Measurements from ENCODE around the gene GATA6.

The GATA6 gene

GRCh38 chr18:22164337-22165048 lies 4.9 kb upstream of the GATA6 start:
- H3K4me3 ChIP-seq (ENCODE audit: low read depth, low read length): no peak overlapping the region
- TF ChIP-seq CTCF (IDR thresholded peaks at IDR 0.05; ENCODE audit: low read depth, low read length) (no peak), MYC (IDR thresholded peaks at IDR 0.05; ENCODE audit: low read depth, low read length) (no peak), POLR2A (IDR thresholded peaks at IDR 0.05; ENCODE audit: extremely low read depth, insufficient read length) (no peak), MAX (IDR thresholded peaks at IDR 0.05; ENCODE audit: low read depth, low read length) (no peak)
- DNase-seq (ENCODE audit: low read depth): no peak

- no peak for DNase-seq (ENCODE audit: low read depth)
- no peak overlapping the region for H3K4me3 ChIP-seq (ENCODE audit: low read depth, low read length)
- no peak for TF ChIP-seq MYC (IDR thresholded peaks at IDR 0.05; ENCODE audit: low read depth, low read length)
- TF ChIP-seq MAX (IDR thresholded peaks at IDR 0.05; ENCODE audit: low read depth, low read length): no peak
- TF ChIP-seq CTCF (IDR thresholded peaks at IDR 0.05; ENCODE audit: low read depth, low read length): no peak
- TF ChIP-seq POLR2A (IDR thresholded peaks at IDR 0.05; ENCODE audit: extremely low read depth, insufficient read length): no peak
Observed at GRCh38 chr18:22165049-22165602, 4.3 kb upstream of the GATA6 start.

- TF ChIP-seq MYC (IDR thresholded peaks at IDR 0.05; ENCODE audit: low read depth, low read length) (no peak), POLR2A (IDR thresholded peaks at IDR 0.05; ENCODE audit: extremely low read depth, insufficient read length) (no peak), MAX (IDR thresholded peaks at IDR 0.05; ENCODE audit: low read depth, low read length) (no peak), CTCF (IDR thresholded peaks at IDR 0.05; ENCODE audit: low read depth, low read length) (no peak)
- H3K4me3 ChIP-seq (ENCODE audit: low read depth, low read length): no peak overlapping the region
- no peak for DNase-seq (ENCODE audit: low read depth)
Observed at GRCh38 chr18:22165603-22166068, 3.8 kb upstream of the GATA6 start.

GRCh38 chr18:22166069-22166950 lies 3.1 kb upstream of the GATA6 start:
- no peak for TF ChIP-seq CTCF (IDR thresholded peaks at IDR 0.05; ENCODE audit: low read depth, low read length)
- DNase-seq (ENCODE audit: low read depth): no peak
- H3K4me3 ChIP-seq (ENCODE audit: low read depth, low read length): no peak overlapping the region

- DNase-seq (ENCODE audit: low read depth): no peak
- TF ChIP-seq MYC (IDR thresholded peaks at IDR 0.05; ENCODE audit: low read depth, low read length): no peak
- no peak for TF ChIP-seq CTCF (IDR thresholded peaks at IDR 0.05; ENCODE audit: low read depth, low read length)
- no peak for TF ChIP-seq MAX (IDR thresholded peaks at IDR 0.05; ENCODE audit: low read depth, low read length)
- no peak for TF ChIP-seq POLR2A (IDR thresholded peaks at IDR 0.05; ENCODE audit: extremely low read depth, insufficient read length)
- H3K4me3 ChIP-seq (ENCODE audit: low read depth, low read length): no peak overlapping the region
Observed at GRCh38 chr18:22167091-22167470, 2.3 kb upstream of the GATA6 start.
